HG02970 (cell line): ENCODE data around the gene ZCWPW1.
"Not testable (repeated sequence)": the region's sequence is repeated elsewhere in the genome, so short reads cannot be mapped to it uniquely, and the experiment has no call there.

Experiments
- ATAC-seq: cut with Tn5 transposase; IDR thresholded peaks from one replicate; pipeline ENCODE4 v1.9.1; 2021; ENCODE audit warnings: mild to moderate bottlenecking, moderate library complexity, moderate number of reproducible peaks; ENCODE audit not compliant: unreplicated experiment, low FRiP score

ZCWPW1 gene

GRCh38 chr7:100360135-100360854, 68.2 kb downstream of the ZCWPW1 start:
- no peak for ATAC-seq

- no peak for ATAC-seq
Observed at GRCh38 chr7:100358857-100359212, 69.7 kb downstream of the ZCWPW1 start.

- no peak for ATAC-seq
Observed at GRCh38 chr7:100358027-100358856, 70.3 kb downstream of the ZCWPW1 start, which contains the start of gene PILRB. TSS of gene PILRB (plus strand) at chr7:100358117. CDS start at chr7:100358303, 186 bp downstream.

GRCh38 chr7:100357131-100357561, 71.4 kb downstream of the ZCWPW1 start:
- ATAC-seq, result no peak

GRCh38 chr7:100356416-100357068, 72.0 kb downstream of the ZCWPW1 start:
- no peak for ATAC-seq

- no peak for ATAC-seq
Observed at GRCh38 chr7:100353685-100354330, 74.7 kb downstream of the ZCWPW1 start.

- no peak for ATAC-seq
Observed at GRCh38 chr7:100352984-100353684, 75.4 kb downstream of the ZCWPW1 start.

- not testable (repeated sequence) for ATAC-seq
Observed at GRCh38 chr7:100352230-100352781, 76.2 kb downstream of the ZCWPW1 start.

- ATAC-seq, result no peak
Observed at GRCh38 chr7:100351657-100352058, 76.8 kb downstream of the ZCWPW1 start.
